WTC11 (cell line): Measurements from ENCODE around the gene MACF1. TPM values are rescaled to one million over a fixed set of nuclear protein-coding genes. Genes with fewer than 3 reads are reported as not detected.

ENCODE experiments used
- ATAC-seq: fragments of 200-7000 bp; cut with Tn5 transposase; 2 replicates; pipeline ENCODE4 v1.10.0; 2021; ENCODE audit warnings: mild to moderate bottlenecking, moderate library complexity
- CTCF ChIA-PET: fragments of 300-600 bp; sonication (Branson Sonifier 250); formaldehyde crosslinking; loops from one replicate; lab custom pipeline; 2021; ENCODE audit warnings: antibody characterized with exemption; lab: Charles Lee
- POLR2A ChIA-PET: fragments of 350-600 bp; sonication (Branson Sonifier 250); formaldehyde crosslinking; loops from one replicate; lab custom pipeline; 2021; ENCODE audit warnings: antibody characterized with exemption; lab: Charles Lee
- DNase-seq: peaks from one replicate; pipeline ENCODE4 v3.0.0; 2021; ENCODE audit warnings: low spot score
- H3K27ac Mint-ChIP-seq: 2 replicates; pipeline ENCODE4 v1.8.0; 2021; ENCODE audit warnings: mixed read lengths
- H3K27me3 Mint-ChIP-seq: 2 replicates; pipeline ENCODE4 v1.8.0; 2021; ENCODE audit warnings: low read depth, mild to moderate bottlenecking, moderate library complexity, mixed read lengths
- H3K36me3 Mint-ChIP-seq: 2 replicates; pipeline ENCODE4 v1.8.0; 2021; ENCODE audit warnings: mixed read lengths
- H3K4me1 Mint-ChIP-seq: 2 replicates; pipeline ENCODE4 v1.8.0; 2022; ENCODE audit warnings: mixed read lengths
- H3K4me3 Mint-ChIP-seq: 2 replicates; pipeline ENCODE4 v1.8.0; 2021; ENCODE audit warnings: mild to moderate bottlenecking, moderate library complexity, mixed read lengths
- H3K9me3 Mint-ChIP-seq: 2 replicates; pipeline ENCODE4 v1.8.0; 2021; ENCODE audit warnings: mixed read lengths
- AR ChIP-seq: fragments of 250-450 bp; sonication (Bioruptor Pico); IDR thresholded peaks from 2 replicates; pipeline ENCODE4 v1.9.0; 2021; ENCODE audit warnings: mild to moderate bottlenecking
- ATF2 ChIP-seq: sonication (generic); formaldehyde crosslinking; IDR thresholded peaks from 2 replicates; pipeline ENCODE4 v1.8.1; 2022; ENCODE audit warnings: low read depth, missing genetic modification reagents, borderline replicate concordance
- ATF6 ChIP-seq: sonication (generic); formaldehyde crosslinking; IDR thresholded peaks from 2 replicates; pipeline ENCODE4 v1.8.1; 2023; ENCODE audit warnings: mild to moderate bottlenecking, missing genetic modification reagents
- CREB1 ChIP-seq: sonication (generic); formaldehyde crosslinking; IDR thresholded peaks from 2 replicates; pipeline ENCODE4 v1.8.0; 2023; ENCODE audit warnings: mild to moderate bottlenecking, missing genetic modification reagents
- ESRRA ChIP-seq: sonication (generic); formaldehyde crosslinking; IDR thresholded peaks from 2 replicates; pipeline ENCODE4 v1.8.1; 2022; ENCODE audit warnings: mild to moderate bottlenecking, missing genetic modification reagents, borderline replicate concordance
- ETV6 ChIP-seq: sonication (generic); formaldehyde crosslinking; IDR thresholded peaks from 2 replicates; pipeline ENCODE4 v1.8.1; 2022; ENCODE audit warnings: mild to moderate bottlenecking, missing genetic modification reagents
- HMGXB4 ChIP-seq: sonication (generic); formaldehyde crosslinking; IDR thresholded peaks from 2 replicates; pipeline ENCODE4 v1.8.1; 2023; ENCODE audit warnings: mild to moderate bottlenecking, moderate library complexity, missing genetic modification reagents
- JAZF1 ChIP-seq: fragments of 250-450 bp; sonication (Bioruptor Pico); IDR thresholded peaks from 2 replicates; pipeline ENCODE4 v1.9.0; 2021; ENCODE audit warnings: moderate library complexity, mild to moderate bottlenecking, inconsistent platforms
- MAX ChIP-seq: sonication (generic); formaldehyde crosslinking; IDR thresholded peaks from 2 replicates; pipeline ENCODE4 v1.8.0; 2022; ENCODE audit warnings: mild to moderate bottlenecking, missing genetic modification reagents
- MLX ChIP-seq: sonication (generic); formaldehyde crosslinking; IDR thresholded peaks from 2 replicates; pipeline ENCODE4 v1.8.1; 2023; ENCODE audit warnings: mild to moderate bottlenecking, missing genetic modification reagents, moderate library complexity
- NFATC4 ChIP-seq: fragments of 250-450 bp; sonication (Bioruptor Pico); IDR thresholded peaks from 2 replicates; pipeline ENCODE4 v1.9.0; 2021; ENCODE audit warnings: mild to moderate bottlenecking
- NR1H2 ChIP-seq: sonication (generic); formaldehyde crosslinking; IDR thresholded peaks from 2 replicates; pipeline ENCODE4 v1.9.0; 2021; ENCODE audit warnings: mild to moderate bottlenecking, moderate library complexity, missing genetic modification reagents
- NR3C1 ChIP-seq: sonication (generic); formaldehyde crosslinking; conservative IDR thresholded peaks from 2 replicates; pipeline ENCODE4 v1.8.1; 2023; ENCODE audit warnings: low read depth, mild to moderate bottlenecking, missing genetic modification reagents
- PRDM15 ChIP-seq: sonication (generic); formaldehyde crosslinking; IDR thresholded peaks from 2 replicates; pipeline ENCODE4 v1.8.0; 2022; ENCODE audit warnings: missing genetic modification reagents
- PRRX2 ChIP-seq: fragments of 250-450 bp; sonication (Bioruptor Pico); IDR thresholded peaks from 2 replicates; pipeline ENCODE4 v1.8.0; 2021; ENCODE audit warnings: mild to moderate bottlenecking
- SMAD4 ChIP-seq: sonication (generic); formaldehyde crosslinking; IDR thresholded peaks from 2 replicates; pipeline ENCODE4 v1.8.0; 2022; ENCODE audit warnings: mild to moderate bottlenecking, missing genetic modification reagents
- ZNF281 ChIP-seq: sonication (generic); formaldehyde crosslinking; IDR thresholded peaks from 2 replicates; pipeline ENCODE4 v1.8.0; 2023; ENCODE audit warnings: mild to moderate bottlenecking, missing genetic modification reagents
- ZNF423 ChIP-seq: fragments of 250-450 bp; sonication (Bioruptor Pico); IDR thresholded peaks from 2 replicates; pipeline ENCODE4 v2.1.2; 2022; ENCODE audit warnings: mild to moderate bottlenecking, moderate library complexity
- ZNF512 ChIP-seq: sonication (generic); formaldehyde crosslinking; IDR thresholded peaks from 2 replicates; pipeline ENCODE4 v1.8.1; 2022; ENCODE audit warnings: missing genetic modification reagents, borderline replicate concordance
- ZNF671 ChIP-seq: fragments of 250-450 bp; sonication (Bioruptor Pico); IDR thresholded peaks from 2 replicates; pipeline ENCODE4 v1.8.0; 2021; ENCODE audit warnings: mild to moderate bottlenecking
- total RNA-seq: library from RNA; stranded (reverse); gene quantifications from 3 replicates; pipeline ENCODE4 v1.2.3, GENCODE V29; 2021

MACF1 gene
- total RNA-seq, 1 experiment from 2014 or later: 327 TPM

GRCh38 chr1:39372105-39372504, 167.6 kb downstream of the MACF1 start (continued):
- TF ChIP-seq PRRX2 (CRISPR knock-in tag) (no peak), HMGXB4 (CRISPR knock-in tag) (no peak), ZNF512 (CRISPR knock-in tag) (no peak), NR3C1 (CRISPR knock-in tag) (no peak), ZNF671 (CRISPR knock-in tag) (no peak)

GRCh38 chr1:39376656-39377055, 172.2 kb downstream of the MACF1 start:
- DNase-seq: no peak
- CTCF ChIA-PET: interaction anchor here (1.6 kb wide), 1 partner anchor 35 kb away, joined by 6 read pairs; no protein-coding TSS in a partner anchor
- no peak for ATAC-seq
- H3K27me3 Mint-ChIP-seq: no peaks in the 10 kb centered on the region
- POLR2A ChIA-PET: no interaction called here
- peaks cover 45% of the 10 kb centered on the region for H3K36me3 Mint-ChIP-seq
- H3K9me3 Mint-ChIP-seq: no peaks in the 10 kb centered on the region
- no peak overlapping the region for H3K27ac Mint-ChIP-seq
- H3K4me3 Mint-ChIP-seq: no peak overlapping the region
- H3K4me1 Mint-ChIP-seq: no peaks in the 10 kb centered on the region
- no peak for TF ChIP-seq ZNF423 (CRISPR knock-in tag)
- TF ChIP-seq SMAD4 (CRISPR knock-in tag): no peak
- TF ChIP-seq AR (CRISPR knock-in tag): no peak
- TF ChIP-seq CREB1: no peak
- no peak for TF ChIP-seq PRDM15
- TF ChIP-seq ATF2 (CRISPR knock-in tag): no peak
- TF ChIP-seq ATF6 (CRISPR knock-in tag): no peak
- TF ChIP-seq JAZF1 (CRISPR knock-in tag): no peak
- TF ChIP-seq NFATC4 (CRISPR knock-in tag): no peak
- TF ChIP-seq ETV6: no peak
- no peak for TF ChIP-seq NR1H2 (CRISPR knock-in tag)
- TF ChIP-seq MLX: no peak
- no peak for TF ChIP-seq MAX (CRISPR knock-in tag)
- TF ChIP-seq ESRRA: no peak
- no peak for TF ChIP-seq ZNF281 (CRISPR knock-in tag)
